Measurements from ENCODE around the gene HSPB6.

HSPB6 gene

GRCh38 chr19:35764432-35765315 is 7.8 kb upstream of the HSPB6 start:
- no peak for DNase-seq

- no peak for DNase-seq
Measured at GRCh38 chr19:35760711-35761349, 4.0 kb upstream of the HSPB6 start.

- no peak for DNase-seq
Measured at GRCh38 chr19:35759697-35760096, 2.9 kb upstream of the HSPB6 start.

GRCh38 chr19:35757749-35758608 is 1.1 kb upstream of the HSPB6 start, which contains the start of gene PROSER3:
Gene PROSER3, plus strand, starts transcription at chr19:35758176. Its CDS starts 40 bp downstream, at chr19:35758216.
- peak; percentile 98 for DNase-seq

- DNase-seq, result no peak
Measured at GRCh38 chr19:35757231-35757748, 461 bp upstream of the HSPB6 start.

- DNase-seq, result no peak
Measured at GRCh38 chr19:35755550-35756376, 1.1 kb downstream of the HSPB6 start.

GRCh38 chr19:35755131-35755549 is 1.7 kb downstream of the HSPB6 start:
- DNase-seq, result no peak

- DNase-seq, result no peak
Measured at GRCh38 chr19:35754370-35755130, 2.3 kb downstream of the HSPB6 start.

GRCh38 chr19:35753634-35754369 is 3.0 kb downstream of the HSPB6 start:
- no peak for DNase-seq

GRCh38 chr19:35752746-35753350 is 4.0 kb downstream of the HSPB6 start:
- no peak for DNase-seq

GRCh38 chr19:35751839-35752745 is 4.7 kb downstream of the HSPB6 start:
- no peak for DNase-seq

- no peak for DNase-seq
Measured at GRCh38 chr19:35750167-35750566, 6.7 kb downstream of the HSPB6 start.

- DNase-seq, result peak; percentile 99
Measured at GRCh38 chr19:35748106-35749020, 8.5 kb downstream of the HSPB6 start, which contains the start of gene LIN37. Gene LIN37, plus strand, starts transcription at chr19:35748576. Its CDS starts 149 bp downstream, at chr19:35748725.

- DNase-seq, result no peak
Measured at GRCh38 chr19:35746531-35746930, 10.3 kb downstream of the HSPB6 start.

- no peak for DNase-seq
Measured at GRCh38 chr19:35746087-35746462, 10.8 kb downstream of the HSPB6 start.

GRCh38 chr19:35745328-35746086 is 11.3 kb downstream of the HSPB6 start, which contains the start of the genes PSENEN and U2AF1L4:
Gene PSENEN, plus strand, starts transcription at chr19:35745651. Its CDS starts 280 bp downstream, at chr19:35745931.
Gene U2AF1L4, minus strand, starts transcription at chr19:35745418. Its CDS starts 27 bp downstream, at chr19:35745391.
- DNase-seq, result peak; percentile 99

Measured in NCI-H1436 (cell line).